Thyroid gland (tissue), 4 donors: Measurements from ENCODE around the gene GPR3.

Source experiments
- POLR2A ChIP-seq, 2 donors: fragments of 450-650 bp; IDR thresholded peaks; one replicate each; pipeline ENCODE4 v1.6.1; 2017; ENCODE audit warnings: antibody characterized with exemption in 2 of 2, mild to moderate bottlenecking in 2 of 2, moderate library complexity in 1 of 2
- TF ChIP-seq, protein P1 (sequence below), 6 experiments: fragments of 200-600 bp in 3 of 6; fragments of 450-650 bp in 3 of 6; sonication (generic) in 3 of 6; IDR thresholded peaks; one replicate each; pipeline ENCODE4 v1.5.1; 2016 to 2019; ENCODE audit warnings: antibody characterized with exemption in 6 of 6, mild to moderate bottlenecking in 2 of 6, inconsistent platforms in 1 of 6, moderate library complexity in 1 of 6

- TF ChIP-seq, protein P1, sequence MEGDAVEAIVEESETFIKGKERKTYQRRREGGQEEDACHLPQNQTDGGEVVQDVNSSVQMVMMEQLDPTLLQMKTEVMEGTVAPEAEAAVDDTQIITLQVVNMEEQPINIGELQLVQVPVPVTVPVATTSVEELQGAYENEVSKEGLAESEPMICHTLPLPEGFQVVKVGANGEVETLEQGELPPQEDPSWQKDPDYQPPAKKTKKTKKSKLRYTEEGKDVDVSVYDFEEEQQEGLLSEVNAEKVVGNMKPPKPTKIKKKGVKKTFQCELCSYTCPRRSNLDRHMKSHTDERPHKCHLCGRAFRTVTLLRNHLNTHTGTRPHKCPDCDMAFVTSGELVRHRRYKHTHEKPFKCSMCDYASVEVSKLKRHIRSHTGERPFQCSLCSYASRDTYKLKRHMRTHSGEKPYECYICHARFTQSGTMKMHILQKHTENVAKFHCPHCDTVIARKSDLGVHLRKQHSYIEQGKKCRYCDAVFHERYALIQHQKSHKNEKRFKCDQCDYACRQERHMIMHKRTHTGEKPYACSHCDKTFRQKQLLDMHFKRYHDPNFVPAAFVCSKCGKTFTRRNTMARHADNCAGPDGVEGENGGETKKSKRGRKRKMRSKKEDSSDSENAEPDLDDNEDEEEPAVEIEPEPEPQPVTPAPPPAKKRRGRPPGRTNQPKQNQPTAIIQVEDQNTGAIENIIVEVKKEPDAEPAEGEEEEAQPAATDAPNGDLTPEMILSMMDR (IDR thresholded peaks at IDR 0.05), result no peak
- TF ChIP-seq POLR2A (IDR thresholded peaks at IDR 0.05), result no peak
Measured at GRCh38 chr1:27438621-27439061, 46.2 kb downstream of the GPR3 start.
